Endothelial cell of umbilical vein (primary cell): ENCODE results near the gene GPN3. TPM values are rescaled to one million over a fixed set of nuclear protein-coding genes. Genes with fewer than 3 reads are reported as not detected.
"Not testable (repeated sequence)": the region's sequence is repeated elsewhere in the genome, so short reads cannot be mapped to it uniquely, and the experiment has no call there.

Source experiments
- BruUV-seq: library from RNA; stranded (reverse); fragments of 400-500 nt; replicated peaks from 2 replicates; lab custom pipeline; 2021; lab: Mats Ljungman, UMichigan
- CTCF ChIA-PET: fragments of 300-600, 350-600 bp; sonication (Branson Sonifier 250); formaldehyde crosslinking; loops from one replicate; lab custom pipeline; 2021; ENCODE audit warnings: antibody characterized with exemption, inconsistent platforms; lab: Charles Lee
- POLR2A ChIA-PET: fragments of 300-600, 350-600 bp; sonication (Branson Sonifier 250); formaldehyde crosslinking; loops from one replicate; lab custom pipeline; 2021; ENCODE audit warnings: antibody characterized with exemption, inconsistent platforms; lab: Charles Lee
- DNase-seq: peaks from one replicate; pipeline ENCODE4 v3.0.0-alpha.2; 2011; ENCODE audit warnings: low read depth, low spot score
- FAIRE-seq: peaks from 2 replicates; lab custom pipeline; 2011; peaks lifted over from hg19 to GRCh38; lab: Jason Lieb, UNC
- H2AFZ ChIP-seq: 2 replicates; pipeline ENCODE4 v1.6.0; 2012; ENCODE audit warnings: low read depth, low read length, control low read depth, inconsistent platforms
- H3K27ac ChIP-seq: 2 replicates; pipeline ENCODE4 v1.5.1; 2011; ENCODE audit warnings: low read depth, mild to moderate bottlenecking, control low read depth, low read length, moderate library complexity; ENCODE audit not compliant: insufficient read depth
- H3K27me3 ChIP-seq, 2 experiments: 2 replicates each; pipeline versions ENCODE4 v1.6.0 to v1.6.1; 2011; ENCODE audit warnings: low read length in 2 of 2, mixed read lengths in 1 of 2; ENCODE audit not compliant: control insufficient read depth in 2 of 2, insufficient read depth in 2 of 2
- H3K36me3 ChIP-seq, 2 experiments: 2 replicates in 1 of 2; 3 replicates in 1 of 2; pipeline ENCODE4 v1.5.1; 2011; ENCODE audit warnings: low read length in 2 of 2, mild to moderate bottlenecking in 1 of 2, moderate library complexity in 1 of 2; ENCODE audit not compliant: control insufficient read depth in 2 of 2, insufficient read depth in 2 of 2; ENCODE audit errors: extremely low read depth in 1 of 2
- H3K4me1 ChIP-seq: 3 replicates; pipeline ENCODE4 v1.5.1; 2011; ENCODE audit warnings: mild to moderate bottlenecking, low read length; ENCODE audit not compliant: control insufficient read depth, insufficient read depth; ENCODE audit errors: extremely low read depth
- H3K4me2 ChIP-seq: 2 replicates; pipeline ENCODE4 v1.6.1; 2011; ENCODE audit warnings: low read length, control low read depth, mixed read lengths; ENCODE audit not compliant: insufficient read depth
- H3K4me3 ChIP-seq, 3 experiments: fragments of 200-600 bp in 1 of 3; sonication (generic), shearing (Covaris generic) in 1 of 3; replicated peaks in 1 of 3; 2 replicates each; pipeline ENCODE4 v1.5.1; 2011 to 2016; ENCODE audit warnings: control low read depth in 3 of 3, low read length in 3 of 3, mild to moderate bottlenecking in 2 of 3, inconsistent platforms in 1 of 3, low read depth in 1 of 3, moderate library complexity in 1 of 3; ENCODE audit not compliant: insufficient read depth in 1 of 3
- H3K79me2 ChIP-seq: 2 replicates; pipeline ENCODE4 v1.6.0; 2012; ENCODE audit warnings: low read length, inconsistent platforms; ENCODE audit not compliant: control insufficient read depth, insufficient read depth
- H3K9ac ChIP-seq: replicated peaks from 2 replicates; pipeline ENCODE3; 2011; ENCODE audit warnings: low read length, control low read depth; ENCODE audit not compliant: insufficient read depth; ENCODE audit errors: extremely low read depth
- H3K9me1 ChIP-seq: replicated peaks from 3 replicates; pipeline ENCODE4 v1.6.0; 2011; ENCODE audit warnings: mild to moderate bottlenecking, low read length; ENCODE audit not compliant: control insufficient read depth, insufficient read depth; ENCODE audit errors: extremely low read depth
- H3K9me3 ChIP-seq: replicated peaks from 2 replicates; pipeline ENCODE4 v1.5.1; 2012; ENCODE audit warnings: low read length, inconsistent platforms; ENCODE audit not compliant: control insufficient read depth, insufficient read depth
- H4K20me1 ChIP-seq: replicated peaks from 2 replicates; pipeline ENCODE3; 2011; ENCODE audit warnings: mild to moderate bottlenecking, low read length; ENCODE audit not compliant: control insufficient read depth, insufficient read depth; ENCODE audit errors: extremely low read depth
- JUN ChIP-seq: IDR thresholded peaks from 2 replicates; pipeline ENCODE4 v1.6.1; 2011; ENCODE audit warnings: borderline replicate concordance, low read depth; ENCODE audit not compliant: insufficient read length, insufficient read depth
- MAX ChIP-seq: IDR thresholded peaks from 2 replicates; pipeline ENCODE4 v1.6.1; 2011; ENCODE audit not compliant: insufficient read depth, insufficient read length
- MYC ChIP-seq: IDR thresholded peaks from one replicate; pipeline ENCODE4 v1.6.1; 2011; ENCODE audit warnings: mild to moderate bottlenecking, low read depth, low read length
- dilution Hi-C: fragments of 300-500 bp; cut with MboI; formaldehyde crosslinking; loops from one replicate; pipeline ENCODE4 v1.15.0; 2019; ENCODE audit warnings: low sequenced_read_pairs; ENCODE audit not compliant: extremely low pct_ligation_motif_present
- intact Hi-C: fragments of 100-400 bp; cut with micrococcal nuclease; formaldehyde crosslinking; loops from one replicate; pipeline ENCODE4 v1.10.0; 2022
- polyA plus RNA-seq, 4 experiments: library from polyadenylated mRNA; depleted of rRNA in 3 of 4; stranded (reverse) in 3 of 4; unstranded in 1 of 4; fragments of >200 nt; gene quantifications; 2 replicates each; pipeline versions ENCODE4 v1.2.1 to v1.2.3, GENCODE V29; 2011 to 2012; ENCODE audit warnings: missing spikeins in 1 of 4
- total RNA-seq: library from RNA; stranded (reverse); gene quantifications from 2 replicates; pipeline ENCODE4 v1.2.3, GENCODE V29; 2021

The GPN3 gene
- total and polyA plus RNA-seq, 2 donors (not counting 3 experiments of a cell fraction or from before 2014, with no cell fraction given): 26.6 to 29.6 TPM

GRCh38 chr12:110421159-110421661 is 46.8 kb downstream of the GPN3 start:
- Histone ChIP-seq H3K9ac (no peak overlapping the region), H3K9me3 (no peaks in the 10 kb centered on the region), H3K4me3 (no peak overlapping the region), H3K27me3 (peaks cover 6 to 11% of the 10 kb centered on the region in 2 experiments), H3K9me1 (no peaks in the 10 kb centered on the region), H2AFZ (no peak overlapping the region), H3K79me2 (no peaks in the 10 kb centered on the region), H3K27ac (no peak overlapping the region), H3K4me1 (no peaks in the 10 kb centered on the region), H3K36me3 (no peaks in the 10 kb centered on the region), H4K20me1 (no peaks in the 10 kb centered on the region), H3K4me2 (no peak overlapping the region)
- TF ChIP-seq MYC (no peak), JUN (no peak), MAX (no peak)
- FAIRE-seq: no peak
- intact Hi-C loops (no loop called here), dilution Hi-C loops (no loop called here)
- no TSS peak for BruUV-seq
- ChIA-PET POLR2A (no interaction called here), CTCF (interaction anchor here (0.7 to 2.9 kb wide), 4 partner anchors 10 to 22 kb away, joined by 3 to 30 read pairs (median 3); no protein-coding TSS in a partner anchor)
- no peak for DNase-seq

- H3K9ac ChIP-seq, H3K4me3 ChIP-seq, DNase-seq, H4K20me1 ChIP-seq, H2AFZ ChIP-seq, dilution Hi-C loops, intact Hi-C loops, POLR2A ChIA-PET, H3K79me2 ChIP-seq, H3K4me1 ChIP-seq, H3K36me3 ChIP-seq, H3K9me1 ChIP-seq, BruUV-seq, H3K9me3 ChIP-seq, FAIRE-seq, H3K27ac ChIP-seq, H3K4me2 ChIP-seq: not testable (repeated sequence)
- CTCF ChIA-PET: interaction anchor here (0.7 to 2.9 kb wide), 4 partner anchors 9 to 14 kb away, joined by 3 to 30 read pairs (median 4); no protein-coding TSS in a partner anchor
- peaks cover 6 to 11% of the 10 kb centered on the region in 2 experiments for H3K27me3 ChIP-seq
These were observed 47.4 kb downstream of the GPN3 start for GRCh38 chr12:110420644-110421043.

- H3K9me1 ChIP-seq, FAIRE-seq, intact Hi-C loops, H4K20me1 ChIP-seq, H2AFZ ChIP-seq, dilution Hi-C loops, H3K4me2 ChIP-seq, POLR2A ChIA-PET, H3K79me2 ChIP-seq, H3K4me3 ChIP-seq, H3K9ac ChIP-seq, H3K27me3 ChIP-seq, BruUV-seq, H3K9me3 ChIP-seq, H3K27ac ChIP-seq, H3K4me1 ChIP-seq, DNase-seq, H3K36me3 ChIP-seq: not testable (repeated sequence)
- CTCF ChIA-PET: interaction anchor here (0.9 to 3.1 kb wide), 3 partner anchors 14 to 302 kb away, joined by 3 to 20 read pairs (median 4); no protein-coding TSS in a partner anchor
These were observed 50.9 kb downstream of the GPN3 start for GRCh38 chr12:110417113-110417512.

- H3K4me1 ChIP-seq, H3K36me3 ChIP-seq, H3K27me3 ChIP-seq, FAIRE-seq, H2AFZ ChIP-seq, DNase-seq, H3K4me3 ChIP-seq, BruUV-seq, H3K79me2 ChIP-seq, H3K9me3 ChIP-seq, H3K27ac ChIP-seq, H3K4me2 ChIP-seq, POLR2A ChIA-PET, intact Hi-C loops, dilution Hi-C loops, CTCF ChIA-PET, H3K9me1 ChIP-seq, H4K20me1 ChIP-seq, H3K9ac ChIP-seq: not testable (repeated sequence)
These were observed 58.0 kb downstream of the GPN3 start for GRCh38 chr12:110410086-110410485.
